GM18505 (cell line): ENCODE results near the gene RANBP17.

Experiments
- ATAC-seq: cut with Tn5 transposase; IDR thresholded peaks from one replicate; pipeline ENCODE4 v1.9.1; 2021; ENCODE audit not compliant: unreplicated experiment
- POLR2A ChIP-seq: IDR thresholded peaks from 4 replicates; pipeline ENCODE4 v1.6.1; 2011; ENCODE audit warnings: borderline replicate concordance; ENCODE audit not compliant: insufficient read depth, insufficient read length; ENCODE audit errors: extremely low read depth

RANBP17 gene

GRCh38 chr5:171323007-171323406 is 461.2 kb downstream of the RANBP17 start:
- ATAC-seq: no peak
- no peak for TF ChIP-seq POLR2A

- no peak for TF ChIP-seq POLR2A
- ATAC-seq: no peak
These were observed 462.2 kb downstream of the RANBP17 start for GRCh38 chr5:171323806-171324632.

GRCh38 chr5:171330021-171330420 is 468.2 kb downstream of the RANBP17 start:
- no peak for ATAC-seq
- no peak for TF ChIP-seq POLR2A

- TF ChIP-seq POLR2A: no peak
- ATAC-seq: no peak
These were observed 473.8 kb downstream of the RANBP17 start for GRCh38 chr5:171335616-171336015.

GRCh38 chr5:171336521-171337209 is 474.8 kb downstream of the RANBP17 start:
- no peak for TF ChIP-seq POLR2A
- ATAC-seq: no peak

GRCh38 chr5:171337210-171337569 is 475.4 kb downstream of the RANBP17 start:
- no peak for ATAC-seq
- TF ChIP-seq POLR2A: no peak

GRCh38 chr5:171340042-171340441 is 478.2 kb downstream of the RANBP17 start:
- no peak for TF ChIP-seq POLR2A
- no peak for ATAC-seq

- ATAC-seq: no peak
- TF ChIP-seq POLR2A: no peak
These were observed 478.7 kb downstream of the RANBP17 start for GRCh38 chr5:171340491-171340890.

- TF ChIP-seq POLR2A: no peak
- no peak for ATAC-seq
These were observed 480.7 kb downstream of the RANBP17 start for GRCh38 chr5:171342362-171343111.

- ATAC-seq: no peak
- no peak for TF ChIP-seq POLR2A
These were observed 483.3 kb downstream of the RANBP17 start for GRCh38 chr5:171344936-171345608.
